ENCODE measurements around the gene HP.
"Not testable (repeated sequence)": the region's sequence is repeated elsewhere in the genome, so short reads cannot be mapped to it uniquely, and the experiment has no call there.

The HP gene

GRCh38 chr16:72054254-72054847 lies at the start of gene HP:
Gene HP, plus strand, starts transcription at chr16:72054505. Its CDS starts 148 bp downstream, at chr16:72054653.
- DNase-seq (ENCODE audit: low spot score); H3K27me3 Mint-ChIP-seq (ENCODE audit: low read depth); H3K4me3 Mint-ChIP-seq; H3K4me1 Mint-ChIP-seq (ENCODE audit: low read depth); H3K36me3 Mint-ChIP-seq (ENCODE audit: low read depth); H3K9me3 Mint-ChIP-seq; H3K27ac Mint-ChIP-seq: not testable (repeated sequence)

GRCh38 chr16:72008065-72008423 lies 46.3 kb upstream of the HP start:
- H3K9me3 Mint-ChIP-seq; H3K27me3 Mint-ChIP-seq (ENCODE audit: low read depth); DNase-seq (ENCODE audit: low spot score); H3K36me3 Mint-ChIP-seq (ENCODE audit: low read depth): not testable (repeated sequence)
- Mint-ChIP-seq H3K27ac (peak overlapping the region; percentile 99), H3K4me3 (peak overlapping the region; percentile 95), H3K4me1 (ENCODE audit: low read depth) (peaks cover 16% of the 10 kb centered on the region)

- Mint-ChIP-seq H3K27ac (peak within 1 kb of the TSS; percentile 99), H3K4me3 (peak within 1 kb of the TSS; percentile 95), H3K27me3 (ENCODE audit: low read depth) (peaks cover under 1% of the 10 kb centered on the region), H3K36me3 (ENCODE audit: low read depth) (peaks cover 8% of the 10 kb centered on the region), H3K4me1 (ENCODE audit: low read depth) (peaks cover 17% of the 10 kb centered on the region), H3K9me3 (no peaks in the 10 kb centered on the region)
- DNase-seq (ENCODE audit: low spot score), result peak; percentile 98
These were observed 45.7 kb upstream of the HP start, which contains the start of gene DHODH for GRCh38 chr16:72008424-72009216. Gene DHODH, plus strand, starts transcription at chr16:72008744. Its CDS starts 21 bp downstream, at chr16:72008765.

GRCh38 chr16:72009779-72010178 lies 44.5 kb upstream of the HP start:
- Mint-ChIP-seq H3K9me3 (no peaks in the 10 kb centered on the region), H3K36me3 (ENCODE audit: low read depth) (peaks cover 8% of the 10 kb centered on the region), H3K27me3 (ENCODE audit: low read depth) (no peaks in the 10 kb centered on the region), H3K27ac (peak overlapping the region; percentile 49), H3K4me3 (peak overlapping the region; percentile 65), H3K4me1 (ENCODE audit: low read depth) (peaks cover 17% of the 10 kb centered on the region)
- no peak for DNase-seq (ENCODE audit: low spot score)

DNA sequence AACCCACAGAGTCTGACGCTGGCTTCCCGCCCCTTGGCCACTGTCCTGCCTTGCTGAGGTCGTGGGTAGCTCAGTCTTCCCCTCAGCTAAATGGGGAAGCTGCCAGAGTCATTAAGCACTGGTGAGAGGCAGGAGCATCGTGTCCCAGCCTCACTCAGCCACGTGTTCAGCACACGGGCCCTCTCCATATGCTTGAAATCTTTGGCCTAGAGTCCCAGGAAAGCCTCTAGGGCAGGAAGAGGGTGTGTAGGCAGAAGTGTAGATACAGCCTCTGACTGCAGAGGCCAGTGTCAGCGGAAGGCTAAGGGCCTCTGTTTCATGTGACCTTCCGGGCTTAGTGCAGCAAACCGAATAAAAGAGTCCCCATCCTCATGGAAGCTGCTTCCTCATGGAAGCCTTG lies 41.7 kb upstream of the HP start:
- DNase-seq (ENCODE audit: low spot score), result no peak
- no peak overlapping the region for H3K27ac Mint-ChIP-seq
- H3K27me3 Mint-ChIP-seq (ENCODE audit: low read depth), result no peaks in the 10 kb centered on the region
- no peak overlapping the region for H3K4me3 Mint-ChIP-seq
- peaks cover 19% of the 10 kb centered on the region for H3K4me1 Mint-ChIP-seq (ENCODE audit: low read depth)
- no peaks in the 10 kb centered on the region for H3K9me3 Mint-ChIP-seq
- peaks cover 16% of the 10 kb centered on the region for H3K36me3 Mint-ChIP-seq (ENCODE audit: low read depth)

DNA sequence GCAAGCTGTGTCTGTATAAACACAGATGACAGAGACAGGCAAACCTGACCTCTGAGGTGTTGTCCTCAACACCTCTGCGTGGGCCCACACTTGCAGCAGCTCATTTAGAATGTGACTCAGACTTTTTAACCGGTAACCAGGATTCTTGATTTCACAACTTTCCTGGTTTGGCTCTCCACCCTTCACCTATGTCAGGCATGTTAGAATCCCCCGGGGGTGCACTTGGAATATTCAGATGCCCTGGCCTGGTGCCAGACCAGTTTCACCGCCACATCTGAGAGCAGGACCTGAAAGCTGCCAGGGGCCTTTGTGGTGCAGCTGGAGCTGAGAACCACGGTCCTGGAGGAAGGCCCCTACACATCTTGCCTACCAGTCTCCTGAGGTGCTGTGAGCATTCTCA lies 40.9 kb upstream of the HP start:
- Mint-ChIP-seq H3K4me3 (no peak overlapping the region), H3K9me3 (no peaks in the 10 kb centered on the region), H3K36me3 (ENCODE audit: low read depth) (peaks cover 18% of the 10 kb centered on the region), H3K27me3 (ENCODE audit: low read depth) (no peaks in the 10 kb centered on the region), H3K27ac (no peak overlapping the region), H3K4me1 (ENCODE audit: low read depth) (peaks cover 19% of the 10 kb centered on the region)
- no peak for DNase-seq (ENCODE audit: low spot score)

- no peaks in the 10 kb centered on the region for H3K9me3 Mint-ChIP-seq
- H3K27me3 Mint-ChIP-seq (ENCODE audit: low read depth), result no peaks in the 10 kb centered on the region
- no peak overlapping the region for H3K4me3 Mint-ChIP-seq
- peaks cover 16% of the 10 kb centered on the region for H3K36me3 Mint-ChIP-seq (ENCODE audit: low read depth)
- peaks cover 17% of the 10 kb centered on the region for H3K4me1 Mint-ChIP-seq (ENCODE audit: low read depth)
- peak overlapping the region; percentile 55 for H3K27ac Mint-ChIP-seq
- no peak for DNase-seq (ENCODE audit: low spot score)
These were observed 40.3 kb upstream of the HP start for GRCh38 chr16:72013888-72014581.

DNA sequence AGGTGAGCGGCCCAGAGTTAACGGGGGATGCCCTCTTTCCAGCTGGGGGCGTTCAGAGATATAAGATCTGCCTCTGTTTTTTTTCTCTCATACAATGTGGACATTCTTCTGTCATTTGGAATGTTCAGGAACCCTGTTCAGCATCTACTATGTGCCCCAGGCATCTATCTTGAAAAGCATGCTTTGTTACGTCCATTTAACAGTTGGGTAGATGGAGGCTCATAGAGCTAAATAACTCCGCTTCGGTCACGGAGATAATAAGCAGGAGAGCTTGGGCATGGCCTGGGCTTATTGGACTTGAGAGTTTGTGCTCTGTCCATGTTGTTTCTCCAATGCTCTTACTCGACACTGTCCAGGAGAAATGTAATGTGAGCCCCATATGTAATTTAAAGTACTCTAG lies 39.6 kb upstream of the HP start:
- DNase-seq (ENCODE audit: low spot score), result no peak
- H3K4me1 Mint-ChIP-seq (ENCODE audit: low read depth), result peaks cover 17% of the 10 kb centered on the region
- no peaks in the 10 kb centered on the region for H3K9me3 Mint-ChIP-seq
- H3K4me3 Mint-ChIP-seq, result no peak overlapping the region
- no peaks in the 10 kb centered on the region for H3K27me3 Mint-ChIP-seq (ENCODE audit: low read depth)
- peaks cover 16% of the 10 kb centered on the region for H3K36me3 Mint-ChIP-seq (ENCODE audit: low read depth)
- H3K27ac Mint-ChIP-seq, result no peak overlapping the region

GRCh38 chr16:72015124-72015523 lies 39.2 kb upstream of the HP start:
- peaks cover 12% of the 10 kb centered on the region for H3K4me1 Mint-ChIP-seq (ENCODE audit: low read depth)
- no peak overlapping the region for H3K4me3 Mint-ChIP-seq
- DNase-seq (ENCODE audit: low spot score), result no peak
- no peaks in the 10 kb centered on the region for H3K9me3 Mint-ChIP-seq
- no peaks in the 10 kb centered on the region for H3K27me3 Mint-ChIP-seq (ENCODE audit: low read depth)
- H3K27ac Mint-ChIP-seq, result no peak overlapping the region
- H3K36me3 Mint-ChIP-seq (ENCODE audit: low read depth), result peaks cover 15% of the 10 kb centered on the region

DNA sequence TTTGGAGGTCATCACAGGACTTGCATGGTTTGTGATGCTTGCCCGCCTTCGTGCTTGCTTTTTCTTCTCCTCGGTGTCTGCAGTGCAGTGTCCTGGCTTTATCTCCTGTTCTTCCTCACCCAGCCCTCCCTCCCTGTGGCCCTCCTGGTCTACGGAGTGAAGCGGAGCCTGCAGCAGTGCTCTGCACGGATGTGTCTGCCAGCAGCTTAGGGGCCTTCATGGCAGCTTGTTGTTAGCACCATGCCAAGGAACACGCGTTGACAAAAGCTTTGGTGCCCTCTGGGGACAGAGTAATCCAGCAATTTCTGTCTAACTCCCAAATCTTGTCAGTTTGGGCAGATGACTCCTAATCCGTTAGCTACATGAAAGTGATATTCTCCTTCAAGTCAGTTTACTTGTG lies 35.8 kb upstream of the HP start:
- H3K36me3 Mint-ChIP-seq (ENCODE audit: low read depth), result peaks cover 12% of the 10 kb centered on the region
- H3K27me3 Mint-ChIP-seq (ENCODE audit: low read depth), result no peaks in the 10 kb centered on the region

GRCh38 chr16:72021043-72021442 lies 33.3 kb upstream of the HP start:
- H3K4me3 Mint-ChIP-seq, result no peak overlapping the region
- H3K27ac Mint-ChIP-seq, result no peak overlapping the region
- no peak for DNase-seq (ENCODE audit: low spot score)
- H3K36me3 Mint-ChIP-seq (ENCODE audit: low read depth), result peaks cover 18% of the 10 kb centered on the region
- H3K9me3 Mint-ChIP-seq, result no peaks in the 10 kb centered on the region
- peaks cover 1% of the 10 kb centered on the region for H3K4me1 Mint-ChIP-seq (ENCODE audit: low read depth)
- no peaks in the 10 kb centered on the region for H3K27me3 Mint-ChIP-seq (ENCODE audit: low read depth)

More for the DNA sequence above, 35.8 kb upstream of the HP start:
- Mint-ChIP-seq H3K4me1 (ENCODE audit: low read depth) (peaks cover 1% of the 10 kb centered on the region), H3K4me3 (no peak overlapping the region), H3K27ac (no peak overlapping the region), H3K9me3 (no peaks in the 10 kb centered on the region)
- DNase-seq (ENCODE audit: low spot score), result no peak

DNA sequence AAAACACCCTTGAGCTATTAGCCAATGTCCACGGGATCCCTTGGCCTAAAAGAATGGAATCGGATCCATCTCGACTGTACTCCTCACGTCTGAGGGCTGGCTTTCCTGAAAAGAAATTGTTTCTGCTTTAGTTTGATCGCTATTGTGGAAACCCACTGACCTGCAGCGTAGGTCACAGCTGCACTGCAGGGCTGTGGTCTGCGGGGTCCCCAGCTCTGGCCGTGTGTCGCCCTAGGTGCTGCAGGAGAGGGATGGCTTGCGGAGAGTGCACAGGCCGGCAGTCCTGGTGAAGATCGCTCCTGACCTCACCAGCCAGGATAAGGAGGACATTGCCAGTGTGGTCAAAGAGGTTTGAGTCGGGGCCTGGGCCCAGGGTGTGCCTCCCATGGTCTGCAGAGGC lies 32.2 kb upstream of the HP start:
- Mint-ChIP-seq H3K4me1 (ENCODE audit: low read depth) (no peaks in the 10 kb centered on the region), H3K36me3 (ENCODE audit: low read depth) (peaks cover 13% of the 10 kb centered on the region), H3K4me3 (no peak overlapping the region), H3K9me3 (no peaks in the 10 kb centered on the region), H3K27me3 (ENCODE audit: low read depth) (no peaks in the 10 kb centered on the region), H3K27ac (no peak overlapping the region)
- DNase-seq (ENCODE audit: low spot score), result no peak

DNA sequence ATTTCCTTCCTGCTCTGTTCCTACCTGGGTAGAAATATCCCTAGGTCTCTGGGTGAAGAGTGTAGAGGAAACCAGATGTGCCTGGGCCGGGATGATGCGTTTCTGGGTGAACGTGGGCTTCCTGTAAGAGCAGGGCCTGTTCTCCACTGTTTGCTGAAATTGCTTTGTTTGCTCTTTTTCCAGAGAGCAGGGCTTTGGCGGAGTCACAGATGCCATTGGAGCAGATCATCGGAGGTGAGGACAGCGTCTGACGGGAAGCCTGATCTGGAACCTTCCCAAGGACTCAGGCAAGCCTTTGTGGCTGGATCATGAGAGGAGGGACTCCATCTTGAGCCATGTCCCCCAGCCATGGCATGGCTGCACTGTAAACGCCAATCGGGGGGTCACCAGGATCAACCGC lies 30.3 kb upstream of the HP start:
- Mint-ChIP-seq H3K9me3 (no peaks in the 10 kb centered on the region), H3K36me3 (ENCODE audit: low read depth) (peaks cover 8% of the 10 kb centered on the region)
- no peak for DNase-seq (ENCODE audit: low spot score)

DNA sequence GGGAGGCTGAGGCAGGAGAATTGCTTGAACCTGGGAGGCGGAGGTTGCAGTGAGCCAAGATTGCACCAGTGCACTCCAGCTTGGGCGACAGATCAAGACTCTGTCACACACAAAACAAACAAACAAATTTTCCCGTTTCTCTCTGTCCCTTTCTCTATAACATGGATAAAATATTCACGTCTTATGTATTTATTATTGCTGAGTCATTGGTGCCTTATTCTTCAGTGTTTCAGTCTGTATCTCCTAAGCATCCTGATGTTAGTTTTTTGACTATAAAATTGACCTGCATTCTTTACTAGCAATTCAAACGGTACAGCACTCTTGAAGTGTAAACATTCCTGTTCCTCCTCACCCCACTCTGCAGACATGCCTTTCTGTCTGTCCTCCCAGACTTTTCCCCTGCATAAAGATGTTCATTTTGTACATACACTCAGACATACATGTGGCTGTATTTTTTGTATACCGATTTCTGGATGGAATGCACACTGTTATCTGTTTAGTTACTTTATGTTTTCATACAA lies 29.4 kb upstream of the HP start:
- Mint-ChIP-seq H3K4me1 (ENCODE audit: low read depth) (no peaks in the 10 kb centered on the region), H3K27me3 (ENCODE audit: low read depth) (no peaks in the 10 kb centered on the region), H3K36me3 (ENCODE audit: low read depth) (peaks cover 8% of the 10 kb centered on the region), H3K27ac (no peak overlapping the region), H3K4me3 (no peak overlapping the region), H3K9me3 (no peaks in the 10 kb centered on the region)
- DNase-seq (ENCODE audit: low spot score), result no peak

More for the DNA sequence above, 30.3 kb upstream of the HP start:
- no peaks in the 10 kb centered on the region for H3K4me1 Mint-ChIP-seq (ENCODE audit: low read depth)
- no peaks in the 10 kb centered on the region for H3K27me3 Mint-ChIP-seq (ENCODE audit: low read depth)
- H3K27ac Mint-ChIP-seq, result no peak overlapping the region
- H3K4me3 Mint-ChIP-seq, result no peak overlapping the region

All from T-helper 2 cell treated with Interferon-gamma antibody and Interleukin-4, amounts not matched to agents 5 μg/mL and 100 μg/mL, for 36 hours (primary cell).